ENCODE measurements around the gene CCDC201.

DNA sequence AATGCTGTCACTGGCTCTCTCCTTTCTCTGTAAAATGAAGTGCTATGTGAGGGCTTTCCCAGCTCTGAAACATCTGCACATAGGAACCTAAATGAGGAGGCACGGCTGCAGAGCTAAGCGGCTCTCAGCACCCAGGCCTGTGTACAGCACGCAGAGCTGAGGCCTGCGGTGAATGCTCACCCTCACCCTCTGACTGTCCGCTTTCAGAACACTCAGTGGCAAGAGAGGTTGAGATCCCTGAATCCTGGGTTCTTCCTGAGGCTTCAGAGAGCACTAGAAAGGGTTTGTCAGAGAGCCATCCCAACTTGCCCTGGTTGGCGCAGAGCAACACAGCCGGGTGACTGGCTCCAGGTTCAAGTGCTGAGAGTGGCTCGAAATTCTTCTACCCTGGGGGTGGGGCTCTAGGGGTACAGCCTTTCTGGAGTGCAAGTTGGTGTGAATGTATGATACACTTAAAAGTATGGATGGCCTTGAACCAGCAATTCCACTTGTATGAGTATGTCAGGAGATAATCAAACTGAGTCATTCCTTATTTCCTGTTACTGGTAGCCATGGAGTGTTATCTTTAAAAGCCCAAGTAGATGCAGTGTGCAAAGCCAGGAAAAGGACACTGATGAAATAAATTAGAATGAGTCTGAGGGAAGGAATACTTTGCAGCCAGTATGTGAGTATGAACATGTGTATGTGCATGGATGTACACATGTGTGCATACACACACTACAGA is 1.7 kb upstream of the CCDC201 start:
- TF ChIP-seq, protein P1, sequence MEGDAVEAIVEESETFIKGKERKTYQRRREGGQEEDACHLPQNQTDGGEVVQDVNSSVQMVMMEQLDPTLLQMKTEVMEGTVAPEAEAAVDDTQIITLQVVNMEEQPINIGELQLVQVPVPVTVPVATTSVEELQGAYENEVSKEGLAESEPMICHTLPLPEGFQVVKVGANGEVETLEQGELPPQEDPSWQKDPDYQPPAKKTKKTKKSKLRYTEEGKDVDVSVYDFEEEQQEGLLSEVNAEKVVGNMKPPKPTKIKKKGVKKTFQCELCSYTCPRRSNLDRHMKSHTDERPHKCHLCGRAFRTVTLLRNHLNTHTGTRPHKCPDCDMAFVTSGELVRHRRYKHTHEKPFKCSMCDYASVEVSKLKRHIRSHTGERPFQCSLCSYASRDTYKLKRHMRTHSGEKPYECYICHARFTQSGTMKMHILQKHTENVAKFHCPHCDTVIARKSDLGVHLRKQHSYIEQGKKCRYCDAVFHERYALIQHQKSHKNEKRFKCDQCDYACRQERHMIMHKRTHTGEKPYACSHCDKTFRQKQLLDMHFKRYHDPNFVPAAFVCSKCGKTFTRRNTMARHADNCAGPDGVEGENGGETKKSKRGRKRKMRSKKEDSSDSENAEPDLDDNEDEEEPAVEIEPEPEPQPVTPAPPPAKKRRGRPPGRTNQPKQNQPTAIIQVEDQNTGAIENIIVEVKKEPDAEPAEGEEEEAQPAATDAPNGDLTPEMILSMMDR (IDR thresholded peaks at IDR 0.05), result no peak
- TF ChIP-seq, protein P2, sequence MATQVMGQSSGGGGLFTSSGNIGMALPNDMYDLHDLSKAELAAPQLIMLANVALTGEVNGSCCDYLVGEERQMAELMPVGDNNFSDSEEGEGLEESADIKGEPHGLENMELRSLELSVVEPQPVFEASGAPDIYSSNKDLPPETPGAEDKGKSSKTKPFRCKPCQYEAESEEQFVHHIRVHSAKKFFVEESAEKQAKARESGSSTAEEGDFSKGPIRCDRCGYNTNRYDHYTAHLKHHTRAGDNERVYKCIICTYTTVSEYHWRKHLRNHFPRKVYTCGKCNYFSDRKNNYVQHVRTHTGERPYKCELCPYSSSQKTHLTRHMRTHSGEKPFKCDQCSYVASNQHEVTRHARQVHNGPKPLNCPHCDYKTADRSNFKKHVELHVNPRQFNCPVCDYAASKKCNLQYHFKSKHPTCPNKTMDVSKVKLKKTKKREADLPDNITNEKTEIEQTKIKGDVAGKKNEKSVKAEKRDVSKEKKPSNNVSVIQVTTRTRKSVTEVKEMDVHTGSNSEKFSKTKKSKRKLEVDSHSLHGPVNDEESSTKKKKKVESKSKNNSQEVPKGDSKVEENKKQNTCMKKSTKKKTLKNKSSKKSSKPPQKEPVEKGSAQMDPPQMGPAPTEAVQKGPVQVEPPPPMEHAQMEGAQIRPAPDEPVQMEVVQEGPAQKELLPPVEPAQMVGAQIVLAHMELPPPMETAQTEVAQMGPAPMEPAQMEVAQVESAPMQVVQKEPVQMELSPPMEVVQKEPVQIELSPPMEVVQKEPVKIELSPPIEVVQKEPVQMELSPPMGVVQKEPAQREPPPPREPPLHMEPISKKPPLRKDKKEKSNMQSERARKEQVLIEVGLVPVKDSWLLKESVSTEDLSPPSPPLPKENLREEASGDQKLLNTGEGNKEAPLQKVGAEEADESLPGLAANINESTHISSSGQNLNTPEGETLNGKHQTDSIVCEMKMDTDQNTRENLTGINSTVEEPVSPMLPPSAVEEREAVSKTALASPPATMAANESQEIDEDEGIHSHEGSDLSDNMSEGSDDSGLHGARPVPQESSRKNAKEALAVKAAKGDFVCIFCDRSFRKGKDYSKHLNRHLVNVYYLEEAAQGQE (IDR thresholded peaks at IDR 0.05; ENCODE audit: insufficient read depth in 1 of 2, low read depth in 2 of 2, low read length in 1 of 2), result no peak
- TF ChIP-seq SIN3A (IDR thresholded peaks at IDR 0.05; ENCODE audit: borderline replicate concordance, insufficient read depth, low read depth, low read length) (no peak), POLR2AphosphoS5 (IDR thresholded peaks at IDR 0.05; ENCODE audit: low read depth, low read length) (no peak)

Measured in Panc1 (cell line).